GM06990 (cell line): ENCODE measurements around the gene EXOSC5.
A peak's percentile ranks its signal among the peaks of the same experiment; 100 is the strongest.

Source experiments
- DNase-seq: peaks from one replicate; pipeline ENCODE4 v3.0.0-alpha.2; 2011; ENCODE audit not compliant: insufficient read length; ENCODE audit errors: extremely low read depth
- H3K27me3 ChIP-seq: replicated peaks from 2 replicates; pipeline ENCODE4 v1.6.0; 2011; ENCODE audit warnings: low read length; ENCODE audit not compliant: control insufficient read depth, insufficient read depth
- H3K36me3 ChIP-seq: 2 replicates; pipeline ENCODE4 v1.5.1; 2011; ENCODE audit warnings: low read length; ENCODE audit not compliant: control insufficient read depth, insufficient read depth
- H3K4me3 ChIP-seq: replicated peaks from 2 replicates; pipeline ENCODE4 v1.5.1; 2011; ENCODE audit warnings: low read depth, mild to moderate bottlenecking, control low read depth, low read length
- CTCF ChIP-seq: IDR thresholded peaks from 2 replicates; pipeline ENCODE4 v1.5.1; 2011; ENCODE audit warnings: low read length, control low read depth, mild to moderate bottlenecking, inconsistent platforms; ENCODE audit not compliant: insufficient read depth, poor library complexity, severe bottlenecking

EXOSC5 gene

DNA sequence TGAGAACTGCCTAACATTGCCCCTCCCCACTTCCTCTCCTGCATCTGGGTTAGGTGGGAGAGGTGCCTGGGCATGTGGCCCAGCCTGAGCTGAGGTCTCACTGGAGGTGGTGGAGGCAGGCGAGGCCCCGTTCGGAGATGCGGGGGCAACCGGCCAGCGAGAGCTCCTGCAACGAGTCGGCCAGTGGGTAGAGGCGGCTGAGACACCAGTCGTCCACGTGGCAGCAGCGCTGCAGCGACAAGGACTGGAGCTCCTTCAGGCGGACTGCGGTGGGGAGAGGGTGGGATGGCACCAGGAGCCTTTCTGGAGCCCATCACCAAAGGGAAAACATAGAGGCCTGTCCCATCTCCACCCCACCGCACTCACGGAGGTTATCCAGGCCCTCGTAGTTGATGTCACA, 36.0 kb upstream of the EXOSC5 start:
- DNase-seq: no peak
- H3K27me3 ChIP-seq: no peaks in the 10 kb centered on the region
- peaks cover 19% of the 10 kb centered on the region for H3K36me3 ChIP-seq
- H3K4me3 ChIP-seq: no peak overlapping the region
- TF ChIP-seq CTCF: no peak

DNA sequence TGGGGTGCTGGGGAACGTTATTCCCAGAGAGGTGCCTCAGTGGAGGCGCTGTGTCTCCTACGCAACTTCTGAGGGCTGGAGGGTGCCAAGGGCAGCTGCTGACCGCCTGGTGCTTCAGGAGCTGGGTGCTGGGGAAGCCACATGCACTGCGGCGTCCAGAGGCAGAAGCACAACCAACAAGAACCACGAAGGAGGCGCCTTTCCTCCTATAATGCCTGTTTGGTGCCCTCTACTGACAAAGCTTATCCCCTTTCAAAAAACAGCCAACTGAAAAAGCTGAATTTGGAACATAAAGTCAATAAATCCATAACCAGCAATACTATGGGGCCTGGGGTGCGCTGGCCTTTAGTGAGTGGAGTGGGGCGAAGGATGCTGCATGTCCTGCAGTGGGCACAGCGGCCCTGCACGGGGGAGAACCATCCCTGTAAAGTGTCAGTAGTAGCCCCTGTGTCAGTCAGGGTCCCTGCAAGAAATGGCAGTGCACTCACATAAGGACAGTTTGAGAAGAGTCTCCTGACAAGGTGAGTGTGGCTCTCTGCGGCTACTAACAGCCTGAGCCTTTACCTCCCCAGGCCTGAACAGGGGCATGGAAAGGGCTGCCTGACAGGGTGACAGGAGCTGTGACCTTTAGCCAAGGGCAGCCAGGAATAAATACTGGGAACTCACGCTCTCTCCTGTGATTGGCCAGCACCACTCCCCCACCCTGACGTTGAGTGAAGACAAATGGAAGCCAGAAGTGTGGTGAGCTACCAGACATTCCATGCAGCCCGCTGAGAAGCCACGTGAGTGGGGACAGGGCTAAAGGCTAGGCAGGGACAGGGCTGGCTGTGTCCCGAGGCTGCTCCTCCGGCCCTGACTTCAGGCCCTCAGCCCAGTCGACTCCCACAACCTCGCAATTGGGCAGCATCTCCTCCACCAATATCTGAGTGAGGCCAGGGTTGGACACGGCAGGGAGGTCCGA, 34.5 kb upstream of the EXOSC5 start:
- no peak for DNase-seq
- no peaks in the 10 kb centered on the region for H3K27me3 ChIP-seq
- TF ChIP-seq CTCF: peak; percentile 27
- peaks cover 19% of the 10 kb centered on the region for H3K36me3 ChIP-seq
- H3K4me3 ChIP-seq: no peak overlapping the region

DNA sequence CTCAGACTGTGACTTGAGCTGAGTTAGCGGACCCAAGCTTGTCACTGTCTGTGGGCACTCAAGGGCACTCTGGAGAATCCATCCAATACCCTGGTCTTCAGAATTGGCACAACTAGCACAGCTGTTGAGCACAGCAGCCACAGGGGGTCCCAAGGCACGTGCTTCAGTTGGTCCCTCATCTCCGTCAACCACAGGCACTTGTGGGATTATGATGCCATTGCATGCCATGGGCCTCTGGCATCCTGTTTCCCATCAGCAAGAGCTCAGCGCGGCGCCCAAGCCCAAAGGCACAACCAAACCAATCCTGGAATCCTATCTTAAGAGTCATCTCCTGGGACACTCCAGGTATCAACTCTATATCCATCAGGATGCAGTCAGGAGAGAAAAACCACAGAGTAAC, 33.8 kb upstream of the EXOSC5 start:
- peaks cover 19% of the 10 kb centered on the region for H3K36me3 ChIP-seq
- H3K4me3 ChIP-seq: no peak overlapping the region
- no peaks in the 10 kb centered on the region for H3K27me3 ChIP-seq
- TF ChIP-seq CTCF: no peak
- DNase-seq: no peak

- peaks cover 26% of the 10 kb centered on the region for H3K36me3 ChIP-seq
- no peak for DNase-seq
- no peak for TF ChIP-seq CTCF
- H3K4me3 ChIP-seq: no peak overlapping the region
- no peaks in the 10 kb centered on the region for H3K27me3 ChIP-seq
These were observed 31.3 kb upstream of the EXOSC5 start for GRCh38 chr19:41428481-41428859.

- peak; percentile 40 for DNase-seq
- Histone ChIP-seq H3K27me3 (no peaks in the 10 kb centered on the region), H3K36me3 (peaks cover 26% of the 10 kb centered on the region), H3K4me3 (peak overlapping the region; percentile 30)
- TF ChIP-seq CTCF: no peak
These were observed 30.7 kb upstream of the EXOSC5 start for GRCh38 chr19:41427647-41428480.
